A549 treated with AZD9567 at 1 μM for 4 hours (cell line): ENCODE measurements around the gene GJE1. TPM values are rescaled to one million over a fixed set of nuclear protein-coding genes. Genes with fewer than 3 reads are reported as not detected.

Source experiments
- total RNA-seq: library from RNA; stranded (reverse); fragments of 200-300 nt; extraction: Qiagen RNA extraction; gene quantifications from 5 replicates; pipeline ENCODE4 v1.2.3, GENCODE V29; 2022; ENCODE audit not compliant: insufficient read depth

The GJE1 gene, protein sequence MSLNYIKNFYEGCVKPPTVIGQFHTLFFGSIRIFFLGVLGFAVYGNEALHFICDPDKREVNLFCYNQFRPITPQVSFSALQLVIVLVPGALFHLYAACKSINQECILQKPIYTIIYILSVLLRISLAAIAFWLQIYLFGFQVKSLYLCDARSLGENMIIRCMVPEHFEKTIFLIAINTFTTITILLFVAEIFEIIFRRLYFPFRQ
- not detected in 5 replicates for total RNA-seq

DNA sequence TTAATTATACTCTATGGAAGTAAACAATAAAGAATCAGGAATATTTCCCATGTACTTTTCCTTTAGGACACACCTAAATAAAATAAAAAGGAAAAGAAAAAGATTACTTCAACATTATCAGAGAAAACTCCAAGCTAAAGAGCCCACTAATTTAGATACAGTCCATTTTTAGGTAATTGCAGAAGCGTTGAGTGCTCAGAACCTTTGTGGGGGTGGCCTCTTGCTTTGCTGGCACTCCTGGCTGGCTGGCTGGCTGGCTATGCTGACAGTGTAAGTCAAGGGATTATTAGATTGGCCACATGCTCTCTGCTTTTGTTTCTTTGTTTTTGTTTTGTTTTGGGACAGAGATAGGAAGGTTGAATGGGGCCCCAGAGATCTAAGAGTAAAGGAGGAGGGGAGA is at the start of gene GJE1:
Gene GJE1 (plus strand): TSS at position 301 of the 400 bp plus-strand sequence. CDS start 234 bp downstream, outside the sequence.

DNA sequence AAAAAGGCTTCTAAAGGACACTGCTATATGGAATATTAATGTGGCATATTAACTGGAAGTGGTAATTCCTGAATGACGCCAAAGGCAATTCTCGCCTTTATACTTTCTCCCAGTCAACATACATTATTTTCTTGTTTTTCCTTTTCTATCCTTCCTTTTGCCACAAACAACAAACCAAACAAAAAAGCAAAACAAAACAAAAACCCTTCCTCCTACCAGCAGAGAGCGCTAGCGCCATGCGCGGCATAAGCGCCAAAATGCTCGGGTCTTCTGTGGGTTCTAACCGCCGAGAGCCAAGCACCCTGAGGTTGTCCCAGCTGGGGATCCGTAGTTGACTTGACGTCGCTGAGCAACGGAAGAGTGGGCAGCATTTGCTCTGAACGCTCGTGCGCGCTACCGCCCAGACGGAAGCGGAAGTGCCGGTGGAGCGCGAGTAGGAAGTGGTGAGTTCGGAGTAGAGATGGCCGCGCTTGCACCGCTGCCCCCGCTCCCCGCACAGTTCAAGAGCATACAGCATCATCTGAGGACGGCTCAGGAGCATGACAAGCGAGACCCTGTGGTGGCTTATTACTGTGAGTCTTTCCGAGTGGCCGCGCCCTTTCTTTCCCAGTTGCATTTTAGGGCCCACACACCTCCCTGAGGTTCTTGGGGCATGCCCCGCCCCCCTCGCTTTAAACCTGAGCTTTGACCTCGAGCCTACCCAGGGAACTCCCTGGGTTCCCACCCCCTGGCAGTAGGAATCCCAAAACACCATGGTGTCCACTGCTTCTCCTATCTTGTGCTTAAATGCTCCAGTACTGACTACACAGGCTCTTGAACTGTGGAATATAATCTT is 14.3 kb downstream of the GJE1 start, which contains the start of the genes NMBR and VTA1:
Gene NMBR (minus strand): TSS at position 295 of the 835 bp plus-strand sequence. CDS start 58,464 bp downstream, outside the sequence.
Gene VTA1 (plus strand): TSS at position 436 of the 835 bp plus-strand sequence. CDS start 25 bp downstream, at position 461.

Other genes with a start within 250 kb of the GJE1 start
- gene NMBR, start 14.2 kb downstream of the GJE1 start, total RNA-seq, result not detected in 5 replicates
- 42.4 to 56.3 TPM (median 47.5 TPM) in 5 replicates for gene VTA1, start 14.3 kb downstream of the GJE1 start, total RNA-seq
- gene ADGRG6, start 169.1 kb downstream of the GJE1 start, total RNA-seq, result 41.4 to 64.8 TPM (median 61.6 TPM) in 5 replicates